Middle frontal gyrus (tissue), 1 donor: ENCODE measurements around the gene OLAH.

Source experiments
- DNase-seq: peaks from one replicate; pipeline ENCODE4 v3.0.0-alpha.2; 2015; ENCODE audit warnings: low spot score; ENCODE audit errors: extremely low spot score

The OLAH gene

DNA sequence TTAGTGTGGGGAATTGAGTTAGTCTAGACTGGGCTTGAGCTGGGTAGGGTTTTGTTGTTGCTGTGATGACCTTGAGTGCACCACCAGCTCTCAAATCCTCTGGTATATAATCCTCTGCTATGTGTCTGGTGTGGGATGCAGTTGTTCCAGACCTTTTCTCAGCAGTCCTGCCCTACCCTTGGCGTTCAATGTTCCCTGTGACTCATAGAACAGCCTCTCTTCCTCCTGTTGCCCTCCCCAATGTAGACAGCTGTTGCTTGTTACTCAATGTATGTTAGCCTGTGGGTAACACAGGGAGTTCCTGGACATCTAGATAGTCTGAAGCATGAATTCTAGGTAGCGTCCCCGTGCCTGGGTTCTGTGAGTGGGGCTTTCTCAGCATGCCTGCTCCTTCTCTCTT, 25.1 kb downstream of the OLAH start:
- no peak for DNase-seq

DNA sequence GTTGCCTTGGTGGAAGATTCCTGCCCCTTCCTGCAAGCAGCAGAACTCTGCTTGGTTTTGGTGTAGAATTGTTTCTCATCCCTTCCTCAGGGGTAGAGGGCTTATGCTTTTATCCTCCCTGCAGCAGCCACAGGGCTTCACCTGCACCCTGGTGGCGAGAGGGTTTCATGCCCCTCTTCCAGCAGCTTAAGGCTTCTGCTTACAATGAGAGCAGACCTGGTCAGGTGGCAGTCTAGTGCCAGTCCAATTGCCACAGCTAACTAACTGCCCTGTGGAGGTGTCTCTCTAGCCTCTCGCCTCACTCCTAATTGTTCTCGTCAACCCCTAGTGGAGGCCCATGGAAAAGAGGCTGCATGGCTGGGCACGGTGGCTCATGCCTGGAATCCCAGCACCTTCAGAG, 25.5 kb downstream of the OLAH start:
- DNase-seq, result no peak

DNA sequence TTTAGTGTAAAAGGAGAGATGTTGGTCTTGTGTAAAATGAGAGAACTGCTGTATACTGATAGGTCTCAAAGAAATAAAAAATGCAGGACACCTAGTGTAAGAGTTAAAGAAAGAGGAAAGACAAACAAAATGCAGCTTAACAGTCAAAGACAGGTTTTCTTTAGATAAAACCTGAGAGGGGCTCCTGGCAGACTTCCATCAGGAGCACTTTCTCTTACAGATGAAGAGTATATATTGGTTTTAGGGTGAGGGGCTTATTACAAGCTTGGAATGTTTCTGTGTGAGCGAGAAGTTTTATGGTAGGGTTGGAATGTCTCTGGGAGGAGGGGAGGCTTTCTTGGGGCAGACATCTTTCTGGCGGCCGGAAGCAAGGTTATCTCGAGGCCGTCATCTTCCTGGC, 28.6 kb downstream of the OLAH start:
- no peak for DNase-seq

DNA sequence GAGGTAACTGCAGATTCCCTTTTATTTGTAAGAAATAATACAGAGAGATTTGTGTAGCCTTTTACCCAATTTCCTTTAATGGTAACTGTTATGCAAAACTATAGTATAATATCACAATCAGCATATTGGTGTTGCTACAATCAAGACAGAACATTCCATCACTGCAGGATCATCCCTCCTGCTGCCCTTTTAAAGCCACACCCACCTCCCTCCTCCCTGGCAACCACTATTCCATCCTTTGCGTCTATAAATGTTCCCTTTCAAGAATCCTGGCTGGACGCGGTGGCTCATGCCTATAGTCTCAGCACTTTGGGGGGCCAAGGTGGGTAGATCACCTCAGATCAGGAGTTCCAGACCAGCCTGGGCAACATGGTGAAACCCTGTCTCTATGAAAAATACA, 31.7 kb downstream of the OLAH start:
- DNase-seq, result no peak

DNA sequence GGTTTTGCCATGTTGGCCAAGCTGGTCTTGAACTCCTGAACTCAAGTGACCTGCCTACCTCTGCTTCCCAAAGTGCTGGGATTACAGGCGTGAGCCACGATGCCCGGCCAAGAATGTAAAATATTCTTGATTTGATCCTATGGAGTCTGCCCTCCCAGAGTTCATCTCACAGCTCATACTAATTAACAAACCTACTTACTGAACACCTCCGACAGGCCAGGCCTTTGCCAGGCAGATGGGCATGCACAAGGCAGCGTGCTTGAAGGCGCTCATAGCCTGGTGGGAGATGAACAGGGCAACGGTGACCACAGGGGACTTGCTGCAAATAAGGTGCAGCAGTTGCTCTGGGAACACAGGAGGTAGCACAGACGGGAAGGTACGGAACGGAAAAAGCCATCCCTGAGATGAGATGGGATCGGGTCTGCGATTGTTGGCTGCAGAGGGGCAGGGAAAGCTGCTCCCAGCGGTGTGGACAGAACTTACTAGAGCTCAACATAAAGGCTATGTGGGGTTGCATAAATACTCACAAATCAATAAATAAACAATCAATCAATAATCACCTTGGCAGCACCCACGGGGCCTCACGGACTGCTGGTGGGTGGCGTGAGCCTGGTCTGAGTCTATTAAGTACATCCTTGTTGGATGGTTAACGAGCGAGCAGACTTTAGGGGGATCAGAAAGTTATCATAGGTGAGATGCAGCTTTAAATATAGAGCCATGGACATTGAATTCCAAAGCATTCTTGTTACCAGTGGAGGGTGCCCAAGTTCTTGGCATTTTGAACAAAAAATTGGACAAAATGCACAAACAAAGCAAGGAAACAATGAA, 40.1 kb downstream of the OLAH start:
- DNase-seq, result no peak

DNA sequence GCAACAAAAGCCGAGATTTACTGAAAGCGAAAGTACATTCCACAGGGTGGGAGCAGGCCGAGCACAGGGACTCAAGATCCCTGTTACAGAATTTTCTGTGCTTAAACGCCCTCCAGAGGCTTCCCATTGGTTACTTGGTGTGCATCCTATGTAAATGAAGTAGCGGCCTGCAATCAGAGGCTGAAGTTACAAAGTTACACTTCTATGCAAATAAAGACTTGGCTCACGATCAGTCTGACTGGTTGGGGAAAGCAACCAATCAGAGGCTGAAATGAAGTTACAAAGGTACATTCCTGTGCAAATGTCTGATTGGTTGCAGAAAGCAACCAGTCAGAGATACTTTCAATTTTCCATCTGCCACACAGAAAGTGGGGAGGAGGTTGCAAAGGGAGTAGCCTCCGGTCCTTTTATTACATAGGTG, 40.8 kb downstream of the OLAH start:
- peak; percentile 26 for DNase-seq

DNA sequence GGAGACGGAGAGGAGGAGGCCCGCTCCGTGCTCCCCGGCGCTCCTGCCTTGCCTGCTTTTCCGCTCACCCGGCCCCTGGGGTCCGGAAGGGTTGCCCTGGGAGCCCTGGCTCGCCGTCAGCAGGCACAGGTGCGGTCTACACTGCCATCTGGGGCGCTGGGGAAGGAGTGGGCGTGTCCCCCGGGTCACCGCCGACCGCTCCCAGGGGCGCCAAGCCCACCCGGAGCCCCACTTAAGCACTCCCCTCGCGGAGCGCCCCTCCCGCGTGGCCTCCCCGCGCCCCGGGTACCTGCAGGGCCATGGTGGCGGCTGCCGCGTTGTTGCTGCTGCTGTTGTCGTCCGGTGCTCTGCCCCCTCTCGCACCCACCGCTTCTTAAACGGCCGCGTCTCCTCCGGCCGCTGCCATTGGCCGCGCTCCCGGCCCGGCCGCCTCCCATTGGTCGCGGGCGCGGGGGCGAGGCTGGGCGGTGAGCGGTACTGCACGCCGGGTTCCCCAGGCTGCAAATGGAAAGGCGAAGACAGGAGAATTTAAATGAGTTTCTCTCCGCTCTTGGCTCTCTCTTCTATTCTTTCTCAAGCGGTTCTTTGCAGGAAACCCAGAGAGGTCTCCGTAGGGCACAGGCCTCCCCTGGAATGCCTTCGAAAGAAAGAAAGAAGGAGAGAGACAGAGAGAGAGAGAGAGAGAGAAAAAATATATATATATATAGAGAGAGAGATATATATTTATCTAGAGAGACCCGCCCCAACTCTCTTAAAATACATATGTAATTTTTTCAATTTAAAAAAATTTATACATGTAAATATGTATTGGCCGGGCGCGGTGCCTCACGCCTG, 44.9 kb downstream of the OLAH start, which contains the start of gene ACBD7:
Gene ACBD7, minus strand, starts transcription at position 349 of the 834 bp plus-strand sequence. Its CDS starts 48 bp downstream, at position 301.
- peak; percentile 60 for DNase-seq

DNA sequence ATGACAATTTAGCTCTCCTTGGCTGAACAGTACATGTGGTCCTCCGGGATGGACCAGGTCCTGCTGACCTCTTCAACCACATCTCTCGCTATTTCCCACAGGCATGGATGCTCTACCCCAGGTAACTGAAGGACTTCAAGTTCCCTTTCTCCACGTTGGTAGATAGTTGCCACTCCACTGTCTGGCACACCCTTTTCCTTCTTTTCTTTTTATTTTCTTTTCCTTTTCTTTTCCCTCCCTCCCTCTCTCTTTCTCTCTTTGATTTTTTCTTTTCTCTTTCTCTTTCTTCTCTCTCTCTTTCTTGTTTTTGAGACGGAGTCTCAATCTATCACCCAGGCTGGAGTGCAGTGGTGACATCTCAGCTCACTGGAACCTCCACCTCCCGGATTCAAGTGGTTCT, 47.7 kb downstream of the OLAH start:
- no peak for DNase-seq

DNA sequence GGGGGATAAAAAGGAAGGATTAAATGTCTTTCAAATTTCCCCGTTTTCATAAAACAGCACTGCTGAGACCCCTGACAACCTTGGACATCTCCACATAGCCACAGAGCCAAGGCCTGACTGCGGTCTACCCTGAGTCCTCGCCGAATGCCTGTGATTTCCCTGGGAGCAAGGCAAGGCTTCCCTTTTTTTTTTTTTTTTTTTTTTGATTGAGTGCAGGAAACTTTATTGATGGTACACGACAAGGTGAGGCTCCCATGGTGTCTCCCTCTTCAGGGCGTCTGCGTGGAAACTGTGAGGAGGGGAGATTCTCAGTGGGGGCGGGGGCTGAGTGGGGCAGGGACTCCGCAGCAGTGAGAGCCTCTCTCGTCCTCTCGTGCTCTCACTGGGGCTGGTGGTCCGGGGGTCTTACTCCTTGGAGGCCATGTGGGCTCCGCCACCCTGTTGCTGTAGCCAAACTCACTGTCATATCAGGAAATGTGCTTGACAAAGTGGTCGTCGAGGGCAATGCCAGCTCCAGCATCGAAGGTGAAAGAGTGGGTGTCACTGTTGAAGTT, 49.2 kb downstream of the OLAH start:
- DNase-seq, result no peak

DNA sequence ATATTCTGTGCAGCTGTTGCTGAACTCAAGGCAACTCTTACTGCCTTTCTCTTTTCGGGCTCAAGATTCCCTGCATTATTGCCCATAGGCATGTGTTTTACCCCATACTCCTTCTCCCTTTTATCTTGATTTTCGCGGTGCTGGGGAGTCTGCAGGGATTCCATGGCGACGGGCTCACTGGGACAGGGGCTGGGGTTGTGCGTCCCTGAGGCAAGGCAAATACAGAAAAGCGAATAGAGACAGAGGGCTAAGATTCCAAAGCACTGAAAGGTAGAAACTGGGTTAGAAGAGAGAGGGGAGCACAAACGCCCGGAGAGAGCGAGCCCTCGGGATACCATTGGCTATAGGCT, 52.9 kb downstream of the OLAH start:
- DNase-seq, result no peak

DNA sequence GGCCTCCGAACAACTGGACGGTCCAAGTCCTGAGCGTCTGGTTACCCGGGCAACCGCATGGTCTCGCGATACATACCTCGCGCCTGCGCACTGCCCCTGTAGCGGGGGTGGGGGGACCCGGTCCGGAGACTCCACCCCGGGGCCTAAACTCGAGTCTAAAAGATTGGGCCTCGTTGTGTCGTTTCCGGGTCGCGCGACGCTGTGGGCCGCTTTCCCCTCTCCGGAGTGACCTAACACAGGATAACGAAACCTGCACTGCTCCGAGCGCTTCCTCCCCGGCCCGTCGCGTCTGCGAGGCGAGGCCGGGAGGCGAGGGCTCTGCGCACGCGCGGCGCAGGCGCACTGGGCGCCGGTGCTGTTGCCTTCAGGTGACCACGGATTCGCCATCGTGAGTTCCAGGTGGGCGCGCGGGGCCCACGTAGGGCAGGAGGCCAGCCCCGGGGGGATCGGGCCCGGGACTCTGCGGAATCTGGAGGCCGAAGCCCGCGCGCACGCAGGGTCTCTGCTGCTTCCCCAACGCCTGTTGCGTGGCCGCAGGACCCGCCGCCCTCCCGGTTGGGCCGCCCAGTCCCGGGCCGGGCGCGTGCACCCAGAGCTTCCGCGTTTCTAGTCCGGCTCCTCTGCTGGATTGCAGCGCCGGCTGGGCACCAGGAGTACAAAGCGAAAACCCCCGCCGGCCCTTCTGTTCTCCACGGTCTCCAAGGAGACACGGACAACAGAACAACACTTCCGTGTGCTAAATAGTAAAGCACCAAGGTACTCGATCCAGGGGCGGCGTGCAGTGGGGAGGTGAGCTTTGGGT, 53.5 kb downstream of the OLAH start, which contains the start of gene RPP38:
Gene RPP38, plus strand, starts transcription at position 345 of the 802 bp plus-strand sequence. CDS start 5,960 bp downstream, outside the sequence.
- DNase-seq, result peak; percentile 95

DNA sequence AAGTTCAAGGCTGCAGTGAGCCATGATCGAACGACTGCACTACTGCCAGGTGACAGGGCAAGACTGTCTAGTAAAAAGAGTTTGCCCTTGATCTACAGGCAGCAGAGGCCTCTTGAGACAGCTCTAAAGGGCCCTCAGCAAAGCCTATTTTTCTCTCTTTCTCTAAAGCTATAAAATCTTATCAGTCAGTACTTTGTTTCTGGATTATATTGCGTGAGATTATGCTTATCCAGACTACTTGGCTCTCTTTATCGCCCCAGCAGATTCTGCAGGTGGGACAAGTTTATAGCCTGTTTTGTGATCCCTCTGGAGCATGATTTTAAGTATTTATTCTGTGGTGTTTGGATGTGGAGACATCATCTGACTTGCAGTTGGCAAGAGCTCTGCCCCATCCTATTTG, 56.1 kb downstream of the OLAH start:
- no peak for DNase-seq

DNA sequence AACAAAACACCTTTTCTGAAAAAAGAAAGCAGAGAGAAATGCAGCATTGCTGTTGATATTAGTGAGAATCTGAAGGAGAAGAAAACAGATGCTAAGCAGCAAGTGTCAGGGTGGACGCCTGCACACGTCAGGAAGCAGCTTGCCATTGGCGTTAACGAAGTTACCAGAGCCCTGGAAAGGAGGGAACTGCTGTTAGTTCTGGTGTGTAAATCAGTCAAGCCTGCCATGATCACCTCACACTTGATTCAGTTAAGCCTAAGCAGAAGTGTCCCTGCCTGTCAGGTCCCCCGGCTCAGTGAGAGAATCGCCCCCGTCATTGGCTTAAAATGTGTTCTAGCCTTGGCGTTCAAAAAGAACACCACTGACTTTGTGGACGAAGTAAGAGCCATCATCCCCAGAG, 59.8 kb downstream of the OLAH start:
- no peak for DNase-seq

DNA sequence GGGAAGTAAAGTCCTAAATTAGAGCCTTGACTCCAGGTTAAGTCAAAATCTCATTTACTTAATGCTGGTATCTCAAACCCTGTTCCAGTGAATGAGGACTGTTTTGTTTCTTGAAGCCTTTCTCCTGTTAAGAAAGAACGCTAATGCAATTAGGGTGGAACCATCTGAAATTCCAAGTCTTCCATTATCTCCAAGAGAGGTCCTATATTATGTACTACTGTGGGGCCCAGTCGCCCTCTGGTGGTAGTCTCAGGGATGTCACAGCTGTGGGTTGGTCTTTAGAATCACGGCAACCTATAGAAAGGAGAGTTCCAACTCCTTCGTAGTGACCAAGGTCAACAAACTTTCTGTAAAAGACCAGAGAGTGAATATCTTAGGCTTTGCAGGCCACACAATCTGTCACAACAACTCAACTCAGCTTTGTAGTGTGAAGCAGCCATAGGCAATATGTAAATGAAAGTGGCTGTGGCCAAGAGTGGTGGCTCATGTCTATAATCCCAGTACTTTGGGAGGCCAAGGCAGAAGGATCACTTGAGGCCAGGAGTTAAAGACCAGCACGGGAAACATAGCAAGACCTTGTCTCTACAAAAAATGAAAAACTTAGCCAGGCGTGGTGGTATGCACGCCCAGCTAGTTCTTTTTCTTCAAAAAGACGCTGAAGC, 62.7 kb downstream of the OLAH start:
- no peak for DNase-seq

DNA sequence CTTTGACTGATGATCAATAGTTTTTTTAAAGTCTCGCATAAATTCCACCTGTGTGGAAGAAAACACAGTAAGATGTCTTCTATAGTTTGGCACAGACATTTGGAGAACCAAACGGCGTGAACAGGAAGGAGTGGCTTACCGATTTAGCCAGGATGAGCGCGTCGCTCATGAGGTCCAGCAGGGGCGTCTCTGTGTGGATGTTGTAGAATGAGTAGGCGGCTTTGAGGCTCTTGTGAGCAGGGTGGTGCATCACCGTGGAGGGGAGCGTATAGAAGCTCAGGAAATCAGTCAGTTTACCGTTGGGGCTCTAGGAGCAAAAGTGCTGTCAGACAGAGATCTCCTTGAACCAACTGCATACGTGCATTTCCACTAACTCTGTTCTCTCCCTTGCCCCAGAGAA, 68.9 kb downstream of the OLAH start:
- no peak for DNase-seq

DNA sequence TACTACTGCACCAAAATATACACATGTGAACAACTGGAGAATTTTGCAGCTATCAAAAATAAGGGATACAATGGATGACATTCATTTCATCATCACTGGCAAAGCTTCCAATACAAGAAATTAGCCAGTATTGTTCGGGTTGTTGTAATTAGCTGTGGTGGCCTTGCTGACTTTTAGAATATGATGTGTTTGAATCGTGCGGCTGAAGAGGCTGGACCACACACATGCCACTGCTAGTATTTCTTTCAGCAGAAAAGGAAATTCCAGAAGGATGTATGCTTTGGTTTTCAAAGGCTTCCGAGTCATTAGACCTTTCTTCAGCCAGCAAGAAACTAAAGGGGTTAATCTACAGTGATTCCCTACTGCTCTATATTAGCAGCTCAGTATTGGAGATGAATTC, 70.0 kb downstream of the OLAH start:
- DNase-seq, result no peak

DNA sequence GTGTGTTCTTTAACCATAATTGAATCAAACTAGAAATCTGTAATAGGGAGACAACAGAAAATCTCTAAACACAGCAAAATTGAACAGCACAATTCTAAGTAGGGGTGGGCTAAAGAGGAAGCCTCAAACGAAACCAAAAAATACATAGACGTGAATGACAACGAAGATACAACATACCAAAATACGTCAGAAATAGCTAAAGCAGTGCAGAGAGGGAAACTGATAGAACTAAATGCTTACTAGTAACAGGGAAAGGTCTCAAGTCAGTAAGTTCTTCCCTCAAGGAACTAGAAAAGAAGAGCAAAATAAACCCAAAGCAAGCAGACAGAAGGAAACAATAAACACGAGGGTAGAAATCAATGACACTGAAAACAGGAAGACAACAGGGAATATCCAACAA, 72.5 kb downstream of the OLAH start:
- no peak for DNase-seq

DNA sequence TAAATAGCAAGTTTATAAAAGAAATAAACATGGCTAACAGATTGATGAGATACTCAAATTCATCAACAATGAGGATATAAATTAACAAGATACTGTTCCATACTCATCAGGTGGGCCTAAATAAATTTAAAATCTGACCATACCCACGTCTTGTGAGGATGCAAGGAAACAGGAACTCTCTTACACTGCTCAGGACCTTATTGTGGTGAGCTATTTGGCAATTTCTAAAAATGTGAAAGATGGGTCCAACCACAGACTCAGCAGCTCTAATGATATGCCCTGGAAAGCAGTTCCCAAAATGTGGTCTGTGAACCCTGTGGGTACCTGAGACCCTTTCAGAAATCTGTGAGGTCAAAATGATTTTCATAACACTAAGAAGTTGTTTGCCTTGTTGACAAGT, 74.9 kb downstream of the OLAH start:
- no peak for DNase-seq

DNA sequence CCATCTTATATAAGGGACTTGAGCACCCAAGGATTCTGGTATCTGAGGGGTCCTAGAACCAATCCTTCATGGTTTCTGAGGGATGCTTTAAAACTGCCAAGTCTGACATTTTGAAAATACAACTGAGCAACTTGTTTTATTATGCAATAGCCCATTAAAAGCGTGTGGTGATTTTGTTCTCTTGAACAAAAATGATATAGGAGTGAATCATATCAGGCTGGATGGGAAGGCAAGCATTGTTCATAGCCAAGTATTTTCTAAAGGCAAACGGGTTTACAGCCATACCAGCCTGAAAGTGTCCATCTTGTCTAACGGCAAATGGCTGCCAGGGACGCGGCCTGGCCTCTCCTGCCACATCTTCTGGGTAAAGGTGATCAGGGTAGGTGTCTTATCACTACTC, 76.8 kb downstream of the OLAH start:
- no peak for DNase-seq

DNA sequence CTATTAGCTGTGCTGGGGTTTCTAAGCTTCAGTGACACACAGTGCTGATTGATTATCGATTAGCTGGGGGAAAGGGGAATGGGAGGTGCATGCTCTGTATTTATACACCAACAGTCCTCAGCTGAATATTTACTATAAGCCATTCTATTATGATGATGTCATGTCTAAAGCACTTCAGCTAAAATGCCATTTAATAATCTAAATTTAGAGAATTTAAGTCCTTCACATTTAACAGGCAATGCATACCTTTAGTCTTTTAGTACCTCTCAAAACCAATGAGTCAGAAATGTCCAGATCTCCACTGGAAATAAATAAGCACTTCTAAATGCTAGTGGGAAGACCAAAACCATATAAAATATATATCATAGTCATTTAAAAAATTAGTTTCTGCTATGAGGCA, 78.0 kb downstream of the OLAH start:
- no peak for DNase-seq

DNA sequence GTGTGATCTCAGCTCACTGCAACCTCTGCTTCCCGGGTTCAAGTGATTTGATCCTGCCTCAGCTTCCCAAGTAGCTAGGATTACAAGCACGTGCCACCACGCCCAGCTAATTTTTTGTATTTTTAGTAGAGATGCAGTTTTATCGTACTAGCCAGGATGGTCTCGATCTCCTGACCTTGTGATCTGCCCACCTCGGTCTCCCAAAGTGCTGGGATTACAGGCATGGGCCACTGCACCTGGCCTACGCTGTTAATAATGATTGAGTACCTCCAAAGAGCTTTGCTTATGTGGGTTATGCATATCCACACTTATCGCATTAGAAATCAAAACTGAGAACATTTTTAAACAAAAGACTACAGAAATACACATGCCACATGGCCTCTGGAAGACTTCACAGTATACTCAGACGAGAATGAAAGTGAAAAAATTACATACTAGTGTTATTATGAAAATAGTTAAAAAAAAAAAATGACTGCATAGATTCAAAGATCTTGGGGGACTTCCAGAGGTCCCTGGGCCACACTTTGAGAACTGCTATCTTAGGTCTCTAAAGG, 78.8 kb downstream of the OLAH start:
- no peak for DNase-seq
